ENCODE data around the gene KASH5.

DNA sequence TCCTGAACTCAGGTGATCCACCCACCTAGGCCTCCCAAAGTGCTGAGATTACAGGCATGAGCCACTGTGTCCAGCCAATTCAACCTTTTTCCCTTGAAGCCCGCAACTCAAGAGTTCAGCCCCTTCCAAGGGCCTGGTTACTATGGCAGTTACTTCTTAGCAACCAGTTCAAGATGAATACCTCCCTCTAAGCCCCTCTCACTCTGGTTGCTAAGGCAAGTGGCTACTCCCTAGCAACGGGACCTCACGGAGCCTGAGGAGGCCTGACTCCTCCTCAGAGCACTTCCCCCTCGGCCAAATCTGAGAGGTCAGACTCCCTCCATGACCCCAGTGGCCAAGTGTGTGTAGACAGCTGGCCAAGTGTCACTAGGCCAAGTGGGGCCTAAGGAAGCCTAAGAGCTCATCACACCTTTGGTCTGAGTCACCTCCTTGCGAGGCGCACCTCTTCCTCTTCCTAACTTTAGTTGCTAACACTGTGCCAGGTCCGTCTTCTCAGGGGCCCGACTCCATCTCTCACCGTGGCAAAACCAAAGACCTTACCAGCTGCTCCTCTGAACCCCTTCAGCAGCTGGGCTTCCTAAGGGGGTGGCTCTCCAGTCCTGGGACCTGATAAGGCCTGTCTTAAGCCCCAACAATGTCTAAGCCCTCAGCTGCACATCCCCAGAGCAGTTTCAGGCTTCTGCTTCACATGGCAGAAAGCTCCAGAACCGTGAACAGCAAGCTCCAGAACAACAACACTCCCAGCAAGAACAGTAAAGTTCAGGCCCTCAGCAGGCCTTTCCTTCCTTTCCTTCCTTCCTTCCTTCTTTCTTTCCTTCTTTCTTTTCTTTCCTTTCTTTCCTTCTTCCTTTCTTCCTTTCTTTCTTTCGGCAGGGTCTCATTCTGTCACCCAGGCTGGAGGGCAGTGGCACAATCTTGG lies 43.3 kb upstream of the KASH5 start:
- TF ChIP-seq SP1 (IDR thresholded peaks at IDR 0.05), result no peak
- TF ChIP-seq, protein P1, sequence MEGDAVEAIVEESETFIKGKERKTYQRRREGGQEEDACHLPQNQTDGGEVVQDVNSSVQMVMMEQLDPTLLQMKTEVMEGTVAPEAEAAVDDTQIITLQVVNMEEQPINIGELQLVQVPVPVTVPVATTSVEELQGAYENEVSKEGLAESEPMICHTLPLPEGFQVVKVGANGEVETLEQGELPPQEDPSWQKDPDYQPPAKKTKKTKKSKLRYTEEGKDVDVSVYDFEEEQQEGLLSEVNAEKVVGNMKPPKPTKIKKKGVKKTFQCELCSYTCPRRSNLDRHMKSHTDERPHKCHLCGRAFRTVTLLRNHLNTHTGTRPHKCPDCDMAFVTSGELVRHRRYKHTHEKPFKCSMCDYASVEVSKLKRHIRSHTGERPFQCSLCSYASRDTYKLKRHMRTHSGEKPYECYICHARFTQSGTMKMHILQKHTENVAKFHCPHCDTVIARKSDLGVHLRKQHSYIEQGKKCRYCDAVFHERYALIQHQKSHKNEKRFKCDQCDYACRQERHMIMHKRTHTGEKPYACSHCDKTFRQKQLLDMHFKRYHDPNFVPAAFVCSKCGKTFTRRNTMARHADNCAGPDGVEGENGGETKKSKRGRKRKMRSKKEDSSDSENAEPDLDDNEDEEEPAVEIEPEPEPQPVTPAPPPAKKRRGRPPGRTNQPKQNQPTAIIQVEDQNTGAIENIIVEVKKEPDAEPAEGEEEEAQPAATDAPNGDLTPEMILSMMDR (IDR thresholded peaks at IDR 0.05; ENCODE audit: low read depth, low read length, missing input control), result no peak
- TF ChIP-seq, protein P2, sequence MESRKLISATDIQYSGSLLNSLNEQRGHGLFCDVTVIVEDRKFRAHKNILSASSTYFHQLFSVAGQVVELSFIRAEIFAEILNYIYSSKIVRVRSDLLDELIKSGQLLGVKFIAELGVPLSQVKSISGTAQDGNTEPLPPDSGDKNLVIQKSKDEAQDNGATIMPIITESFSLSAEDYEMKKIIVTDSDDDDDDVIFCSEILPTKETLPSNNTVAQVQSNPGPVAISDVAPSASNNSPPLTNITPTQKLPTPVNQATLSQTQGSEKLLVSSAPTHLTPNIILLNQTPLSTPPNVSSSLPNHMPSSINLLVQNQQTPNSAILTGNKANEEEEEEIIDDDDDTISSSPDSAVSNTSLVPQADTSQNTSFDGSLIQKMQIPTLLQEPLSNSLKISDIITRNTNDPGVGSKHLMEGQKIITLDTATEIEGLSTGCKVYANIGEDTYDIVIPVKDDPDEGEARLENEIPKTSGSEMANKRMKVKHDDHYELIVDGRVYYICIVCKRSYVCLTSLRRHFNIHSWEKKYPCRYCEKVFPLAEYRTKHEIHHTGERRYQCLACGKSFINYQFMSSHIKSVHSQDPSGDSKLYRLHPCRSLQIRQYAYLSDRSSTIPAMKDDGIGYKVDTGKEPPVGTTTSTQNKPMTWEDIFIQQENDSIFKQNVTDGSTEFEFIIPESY (IDR thresholded peaks at IDR 0.05), result no peak
- no peak for TF ChIP-seq FOXA1 (IDR thresholded peaks at IDR 0.05)
- no peak for TF ChIP-seq TAF1 (conservative IDR thresholded peaks at IDR 0.05)
